HepG2 (cell line): ENCODE measurements around the gene ABCA13. TPM values are rescaled to one million over a fixed set of nuclear protein-coding genes. Genes with fewer than 3 reads are reported as not detected.

Experiments
- DNMT1 ChIP-seq: sonication (generic); formaldehyde crosslinking; IDR thresholded peaks from 2 replicates; pipeline ENCODE4 v1.5.1; 2020; ENCODE audit warnings: mild to moderate bottlenecking, missing genetic modification reagents
- HOXA7 ChIP-seq: sonication (generic); formaldehyde crosslinking; IDR thresholded peaks from 2 replicates; pipeline ENCODE4 v1.8.1; 2022; ENCODE audit warnings: mild to moderate bottlenecking, missing genetic modification reagents, moderate library complexity
- KLF11 ChIP-seq: IDR thresholded peaks from 2 replicates; pipeline ENCODE4 v1.6.1; 2016; ENCODE audit warnings: missing compliant biosample characterization
- MED13 ChIP-seq: sonication (generic); formaldehyde crosslinking; IDR thresholded peaks from 2 replicates; pipeline ENCODE4 v1.5.0; 2020; ENCODE audit warnings: missing genetic modification reagents
- SCMH1 ChIP-seq: sonication (generic); formaldehyde crosslinking; IDR thresholded peaks from 2 replicates; pipeline ENCODE4 v1.9.0; 2021; ENCODE audit warnings: missing genetic modification reagents, mild to moderate bottlenecking, borderline replicate concordance
- polyA plus RNA-seq, 8 experiments: library from polyadenylated mRNA; depleted of rRNA in 3 of 8; stranded (reverse) in 7 of 8; unstranded in 1 of 8; fragments of >200 nt; fragmentation: Illumina TruSeq in 4 of 8; extraction: Trizol in 4 of 8; gene quantifications; 2 replicates each; pipeline versions ENCODE4 v1.2.1 to v1.2.3, GENCODE V29; 2011 to 2016; ENCODE audit warnings: low read depth in 4 of 8, missing spikeins in 1 of 8, mixed read lengths in 1 of 8; ENCODE audit not compliant: insufficient read depth in 1 of 8
- total RNA-seq, 5 experiments: library from RNA; depleted of rRNA; stranded (reverse); fragments of >200 nt; fragmentation: Illumina TruSeq; extraction: Trizol; gene quantifications; 2 replicates each; pipeline ENCODE4 v1.2.3, GENCODE V29; 2016; ENCODE audit warnings: low read depth in 1 of 5
- TF ChIP-seq, protein P1 (sequence below): sonication (generic); formaldehyde crosslinking; IDR thresholded peaks from 2 replicates; pipeline ENCODE4 v1.8.0; 2022; ENCODE audit warnings: mild to moderate bottlenecking, missing genetic modification reagents
- TF ChIP-seq, protein P2 (sequence below): sonication (generic); formaldehyde crosslinking; IDR thresholded peaks from 2 replicates; pipeline ENCODE4 v1.4.0; 2020; ENCODE audit warnings: missing genetic modification reagents, borderline replicate concordance
- TF ChIP-seq, protein P3 (sequence below): sonication (generic); formaldehyde crosslinking; IDR thresholded peaks from 2 replicates; pipeline ENCODE4 v1.4.0; 2020; ENCODE audit warnings: low read depth, mild to moderate bottlenecking, missing genetic modification reagents
- TF ChIP-seq, protein P4 (sequence below): sonication (generic); formaldehyde crosslinking; IDR thresholded peaks from 2 replicates; pipeline ENCODE4 v1.9.0; 2021; ENCODE audit warnings: missing genetic modification reagents, mild to moderate bottlenecking, borderline replicate concordance
- TF ChIP-seq, protein P5 (sequence below): IDR thresholded peaks from 2 replicates; pipeline ENCODE4 v1.6.1; 2016; ENCODE audit warnings: mild to moderate bottlenecking, missing biosample characterization, missing genetic modification reagents
- TF ChIP-seq, protein P6 (sequence below): sonication (generic); formaldehyde crosslinking; IDR thresholded peaks from 2 replicates; pipeline ENCODE4 v1.9.0; 2021; ENCODE audit warnings: mild to moderate bottlenecking, missing genetic modification reagents
- TF ChIP-seq, protein P7 (sequence below): sonication (generic); formaldehyde crosslinking; IDR thresholded peaks from 2 replicates; pipeline ENCODE4 v1.4.0; 2020; ENCODE audit warnings: mild to moderate bottlenecking, missing genetic modification reagents

Gene ABCA13
- total and polyA plus RNA-seq, 2 of the 13 experiments (the other 11 are each of a cell fraction or from before 2014, with no cell fraction given) = 0.03 TPM; not detected in 1

DNA sequence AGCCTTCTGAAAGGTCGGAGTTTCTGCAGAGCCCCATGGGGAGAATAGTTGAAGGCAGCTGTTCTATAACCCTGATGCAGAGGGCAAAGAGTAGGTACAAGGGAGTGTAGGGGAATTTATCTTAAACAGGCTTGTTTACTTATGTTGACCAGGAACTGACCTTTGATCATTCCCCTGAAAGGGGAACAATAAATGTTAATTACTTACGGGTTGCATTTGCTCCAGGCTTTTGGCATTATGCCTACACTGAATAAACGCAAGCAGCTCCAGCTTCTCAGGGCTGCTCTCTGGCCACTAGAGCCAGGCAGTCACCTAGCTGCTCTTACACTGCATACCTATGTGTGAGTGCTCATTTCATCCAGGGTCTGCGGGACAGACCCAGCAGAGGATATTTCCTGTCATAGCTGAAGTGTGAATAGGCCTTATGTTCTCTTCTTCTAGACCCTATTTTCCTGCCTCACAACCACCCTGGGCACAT, 26.9 kb upstream of the ABCA13 start (continued):
- TF ChIP-seq, protein P1, sequence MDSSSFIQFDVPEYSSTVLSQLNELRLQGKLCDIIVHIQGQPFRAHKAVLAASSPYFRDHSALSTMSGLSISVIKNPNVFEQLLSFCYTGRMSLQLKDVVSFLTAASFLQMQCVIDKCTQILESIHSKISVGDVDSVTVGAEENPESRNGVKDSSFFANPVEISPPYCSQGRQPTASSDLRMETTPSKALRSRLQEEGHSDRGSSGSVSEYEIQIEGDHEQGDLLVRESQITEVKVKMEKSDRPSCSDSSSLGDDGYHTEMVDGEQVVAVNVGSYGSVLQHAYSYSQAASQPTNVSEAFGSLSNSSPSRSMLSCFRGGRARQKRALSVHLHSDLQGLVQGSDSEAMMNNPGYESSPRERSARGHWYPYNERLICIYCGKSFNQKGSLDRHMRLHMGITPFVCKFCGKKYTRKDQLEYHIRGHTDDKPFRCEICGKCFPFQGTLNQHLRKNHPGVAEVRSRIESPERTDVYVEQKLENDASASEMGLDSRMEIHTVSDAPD = no peak
- TF ChIP-seq DNMT1 (CRISPR knock-in tag) = no peak
- TF ChIP-seq, protein P2, sequence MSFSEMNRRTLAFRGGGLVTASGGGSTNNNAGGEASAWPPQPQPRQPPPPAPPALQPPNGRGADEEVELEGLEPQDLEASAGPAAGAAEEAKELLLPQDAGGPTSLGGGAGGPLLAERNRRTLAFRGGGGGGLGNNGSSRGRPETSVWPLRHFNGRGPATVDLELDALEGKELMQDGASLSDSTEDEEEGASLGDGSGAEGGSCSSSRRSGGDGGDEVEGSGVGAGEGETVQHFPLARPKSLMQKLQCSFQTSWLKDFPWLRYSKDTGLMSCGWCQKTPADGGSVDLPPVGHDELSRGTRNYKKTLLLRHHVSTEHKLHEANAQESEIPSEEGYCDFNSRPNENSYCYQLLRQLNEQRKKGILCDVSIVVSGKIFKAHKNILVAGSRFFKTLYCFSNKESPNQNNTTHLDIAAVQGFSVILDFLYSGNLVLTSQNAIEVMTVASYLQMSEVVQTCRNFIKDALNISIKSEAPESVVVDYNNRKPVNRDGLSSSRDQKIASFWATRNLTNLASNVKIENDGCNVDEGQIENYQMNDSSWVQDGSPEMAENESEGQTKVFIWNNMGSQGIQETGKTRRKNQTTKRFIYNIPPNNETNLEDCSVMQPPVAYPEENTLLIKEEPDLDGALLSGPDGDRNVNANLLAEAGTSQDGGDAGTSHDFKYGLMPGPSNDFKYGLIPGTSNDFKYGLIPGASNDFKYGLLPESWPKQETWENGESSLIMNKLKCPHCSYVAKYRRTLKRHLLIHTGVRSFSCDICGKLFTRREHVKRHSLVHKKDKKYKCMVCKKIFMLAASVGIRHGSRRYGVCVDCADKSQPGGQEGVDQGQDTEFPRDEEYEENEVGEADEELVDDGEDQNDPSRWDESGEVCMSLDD (CRISPR knock-in tag) = no peak; the same call in 1 of the 2 replicates
- TF ChIP-seq, protein P3, sequence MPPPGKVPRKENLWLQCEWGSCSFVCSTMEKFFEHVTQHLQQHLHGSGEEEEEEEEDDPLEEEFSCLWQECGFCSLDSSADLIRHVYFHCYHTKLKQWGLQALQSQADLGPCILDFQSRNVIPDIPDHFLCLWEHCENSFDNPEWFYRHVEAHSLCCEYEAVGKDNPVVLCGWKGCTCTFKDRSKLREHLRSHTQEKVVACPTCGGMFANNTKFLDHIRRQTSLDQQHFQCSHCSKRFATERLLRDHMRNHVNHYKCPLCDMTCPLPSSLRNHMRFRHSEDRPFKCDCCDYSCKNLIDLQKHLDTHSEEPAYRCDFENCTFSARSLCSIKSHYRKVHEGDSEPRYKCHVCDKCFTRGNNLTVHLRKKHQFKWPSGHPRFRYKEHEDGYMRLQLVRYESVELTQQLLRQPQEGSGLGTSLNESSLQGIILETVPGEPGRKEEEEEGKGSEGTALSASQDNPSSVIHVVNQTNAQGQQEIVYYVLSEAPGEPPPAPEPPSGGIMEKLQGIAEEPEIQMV (CRISPR knock-in tag) = peak; percentile 52; the same call in 1 of the 2 replicates
- TF ChIP-seq, protein P4, sequence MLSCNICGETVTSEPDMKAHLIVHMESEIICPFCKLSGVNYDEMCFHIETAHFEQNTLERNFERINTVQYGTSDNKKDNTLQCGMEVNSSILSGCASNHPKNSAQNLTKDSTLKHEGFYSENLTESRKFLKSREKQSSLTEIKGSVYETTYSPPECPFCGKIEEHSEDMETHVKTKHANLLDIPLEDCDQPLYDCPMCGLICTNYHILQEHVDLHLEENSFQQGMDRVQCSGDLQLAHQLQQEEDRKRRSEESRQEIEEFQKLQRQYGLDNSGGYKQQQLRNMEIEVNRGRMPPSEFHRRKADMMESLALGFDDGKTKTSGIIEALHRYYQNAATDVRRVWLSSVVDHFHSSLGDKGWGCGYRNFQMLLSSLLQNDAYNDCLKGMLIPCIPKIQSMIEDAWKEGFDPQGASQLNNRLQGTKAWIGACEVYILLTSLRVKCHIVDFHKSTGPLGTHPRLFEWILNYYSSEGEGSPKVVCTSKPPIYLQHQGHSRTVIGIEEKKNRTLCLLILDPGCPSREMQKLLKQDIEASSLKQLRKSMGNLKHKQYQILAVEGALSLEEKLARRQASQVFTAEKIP = no peak
- TF ChIP-seq, protein P5, sequence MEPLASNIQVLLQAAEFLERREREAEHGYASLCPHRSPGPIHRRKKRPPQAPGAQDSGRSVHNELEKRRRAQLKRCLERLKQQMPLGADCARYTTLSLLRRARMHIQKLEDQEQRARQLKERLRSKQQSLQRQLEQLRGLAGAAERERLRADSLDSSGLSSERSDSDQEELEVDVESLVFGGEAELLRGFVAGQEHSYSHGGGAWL (CRISPR knock-in tag) = no peak; the same call in 1 of the 2 replicates
- TF ChIP-seq MED13 (CRISPR knock-in tag) = no peak
- TF ChIP-seq HOXA7 = no peak
- peak; percentile 68 for TF ChIP-seq KLF11
- TF ChIP-seq, protein P6, sequence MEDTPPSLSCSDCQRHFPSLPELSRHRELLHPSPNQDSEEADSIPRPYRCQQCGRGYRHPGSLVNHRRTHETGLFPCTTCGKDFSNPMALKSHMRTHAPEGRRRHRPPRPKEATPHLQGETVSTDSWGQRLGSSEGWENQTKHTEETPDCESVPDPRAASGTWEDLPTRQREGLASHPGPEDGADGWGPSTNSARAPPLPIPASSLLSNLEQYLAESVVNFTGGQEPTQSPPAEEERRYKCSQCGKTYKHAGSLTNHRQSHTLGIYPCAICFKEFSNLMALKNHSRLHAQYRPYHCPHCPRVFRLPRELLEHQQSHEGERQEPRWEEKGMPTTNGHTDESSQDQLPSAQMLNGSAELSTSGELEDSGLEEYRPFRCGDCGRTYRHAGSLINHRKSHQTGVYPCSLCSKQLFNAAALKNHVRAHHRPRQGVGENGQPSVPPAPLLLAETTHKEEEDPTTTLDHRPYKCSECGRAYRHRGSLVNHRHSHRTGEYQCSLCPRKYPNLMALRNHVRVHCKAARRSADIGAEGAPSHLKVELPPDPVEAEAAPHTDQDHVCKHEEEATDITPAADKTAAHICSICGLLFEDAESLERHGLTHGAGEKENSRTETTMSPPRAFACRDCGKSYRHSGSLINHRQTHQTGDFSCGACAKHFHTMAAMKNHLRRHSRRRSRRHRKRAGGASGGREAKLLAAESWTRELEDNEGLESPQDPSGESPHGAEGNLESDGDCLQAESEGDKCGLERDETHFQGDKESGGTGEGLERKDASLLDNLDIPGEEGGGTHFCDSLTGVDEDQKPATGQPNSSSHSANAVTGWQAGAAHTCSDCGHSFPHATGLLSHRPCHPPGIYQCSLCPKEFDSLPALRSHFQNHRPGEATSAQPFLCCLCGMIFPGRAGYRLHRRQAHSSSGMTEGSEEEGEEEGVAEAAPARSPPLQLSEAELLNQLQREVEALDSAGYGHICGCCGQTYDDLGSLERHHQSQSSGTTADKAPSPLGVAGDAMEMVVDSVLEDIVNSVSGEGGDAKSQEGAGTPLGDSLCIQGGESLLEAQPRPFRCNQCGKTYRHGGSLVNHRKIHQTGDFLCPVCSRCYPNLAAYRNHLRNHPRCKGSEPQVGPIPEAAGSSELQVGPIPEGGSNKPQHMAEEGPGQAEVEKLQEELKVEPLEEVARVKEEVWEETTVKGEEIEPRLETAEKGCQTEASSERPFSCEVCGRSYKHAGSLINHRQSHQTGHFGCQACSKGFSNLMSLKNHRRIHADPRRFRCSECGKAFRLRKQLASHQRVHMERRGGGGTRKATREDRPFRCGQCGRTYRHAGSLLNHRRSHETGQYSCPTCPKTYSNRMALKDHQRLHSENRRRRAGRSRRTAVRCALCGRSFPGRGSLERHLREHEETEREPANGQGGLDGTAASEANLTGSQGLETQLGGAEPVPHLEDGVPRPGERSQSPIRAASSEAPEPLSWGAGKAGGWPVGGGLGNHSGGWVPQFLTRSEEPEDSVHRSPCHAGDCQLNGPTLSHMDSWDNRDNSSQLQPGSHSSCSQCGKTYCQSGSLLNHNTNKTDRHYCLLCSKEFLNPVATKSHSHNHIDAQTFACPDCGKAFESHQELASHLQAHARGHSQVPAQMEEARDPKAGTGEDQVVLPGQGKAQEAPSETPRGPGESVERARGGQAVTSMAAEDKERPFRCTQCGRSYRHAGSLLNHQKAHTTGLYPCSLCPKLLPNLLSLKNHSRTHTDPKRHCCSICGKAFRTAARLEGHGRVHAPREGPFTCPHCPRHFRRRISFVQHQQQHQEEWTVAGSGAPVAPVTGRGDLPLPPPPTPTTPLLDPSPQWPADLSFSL (CRISPR knock-in tag) = no peak
- no peak for TF ChIP-seq SCMH1 (CRISPR knock-in tag)
- TF ChIP-seq, protein P7, sequence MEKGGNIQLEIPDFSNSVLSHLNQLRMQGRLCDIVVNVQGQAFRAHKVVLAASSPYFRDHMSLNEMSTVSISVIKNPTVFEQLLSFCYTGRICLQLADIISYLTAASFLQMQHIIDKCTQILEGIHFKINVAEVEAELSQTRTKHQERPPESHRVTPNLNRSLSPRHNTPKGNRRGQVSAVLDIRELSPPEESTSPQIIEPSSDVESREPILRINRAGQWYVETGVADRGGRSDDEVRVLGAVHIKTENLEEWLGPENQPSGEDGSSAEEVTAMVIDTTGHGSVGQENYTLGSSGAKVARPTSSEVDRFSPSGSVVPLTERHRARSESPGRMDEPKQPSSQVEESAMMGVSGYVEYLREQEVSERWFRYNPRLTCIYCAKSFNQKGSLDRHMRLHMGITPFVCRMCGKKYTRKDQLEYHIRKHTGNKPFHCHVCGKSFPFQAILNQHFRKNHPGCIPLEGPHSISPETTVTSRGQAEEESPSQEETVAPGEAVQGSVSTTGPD (CRISPR knock-in tag) = peak; percentile 72; the same call in 1 of the 2 replicates
